Measurements from ENCODE around the gene RXFP2.

Gene RXFP2

DNA sequence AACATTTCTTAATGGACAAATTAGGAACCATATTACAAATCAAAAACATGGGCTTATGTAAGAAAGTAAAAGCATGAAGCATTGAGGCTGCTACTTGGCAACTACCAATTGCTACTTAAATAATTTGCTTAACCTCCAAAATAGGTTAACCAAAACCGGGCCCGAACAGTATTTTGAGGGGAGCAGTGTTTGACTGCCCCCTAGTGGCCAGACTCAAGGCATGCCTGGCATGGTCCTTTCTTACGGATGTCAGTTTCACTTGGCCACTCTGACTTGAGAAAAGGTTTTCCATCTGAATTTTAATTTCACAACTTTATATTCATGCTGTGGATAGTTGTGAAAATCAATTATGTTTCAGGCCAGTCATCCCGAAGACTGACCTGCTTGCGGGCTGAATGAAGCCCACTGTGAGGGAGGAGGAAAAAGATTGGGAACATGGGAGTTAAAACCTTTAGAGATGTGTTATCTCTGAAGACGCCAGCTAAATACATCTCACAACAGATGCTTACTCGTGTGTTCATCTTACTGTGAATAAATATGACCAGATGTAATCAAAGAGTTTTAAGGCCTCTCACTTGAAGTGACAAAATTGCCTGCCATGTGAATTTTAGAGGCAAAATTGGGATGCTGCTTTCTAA is 2.9 kb downstream of the RXFP2 start:
- no peaks in the 10 kb centered on the region for H3K27me3 ChIP-seq
- peaks cover 0 to 4% of the 10 kb centered on the region in 2 experiments for H3K4me1 ChIP-seq (ENCODE audit: control insufficient read depth in 1 of 2, insufficient read depth in 1 of 2, low read depth in 1 of 2, low read length in 1 of 2)
- TF ChIP-seq, protein P1, sequence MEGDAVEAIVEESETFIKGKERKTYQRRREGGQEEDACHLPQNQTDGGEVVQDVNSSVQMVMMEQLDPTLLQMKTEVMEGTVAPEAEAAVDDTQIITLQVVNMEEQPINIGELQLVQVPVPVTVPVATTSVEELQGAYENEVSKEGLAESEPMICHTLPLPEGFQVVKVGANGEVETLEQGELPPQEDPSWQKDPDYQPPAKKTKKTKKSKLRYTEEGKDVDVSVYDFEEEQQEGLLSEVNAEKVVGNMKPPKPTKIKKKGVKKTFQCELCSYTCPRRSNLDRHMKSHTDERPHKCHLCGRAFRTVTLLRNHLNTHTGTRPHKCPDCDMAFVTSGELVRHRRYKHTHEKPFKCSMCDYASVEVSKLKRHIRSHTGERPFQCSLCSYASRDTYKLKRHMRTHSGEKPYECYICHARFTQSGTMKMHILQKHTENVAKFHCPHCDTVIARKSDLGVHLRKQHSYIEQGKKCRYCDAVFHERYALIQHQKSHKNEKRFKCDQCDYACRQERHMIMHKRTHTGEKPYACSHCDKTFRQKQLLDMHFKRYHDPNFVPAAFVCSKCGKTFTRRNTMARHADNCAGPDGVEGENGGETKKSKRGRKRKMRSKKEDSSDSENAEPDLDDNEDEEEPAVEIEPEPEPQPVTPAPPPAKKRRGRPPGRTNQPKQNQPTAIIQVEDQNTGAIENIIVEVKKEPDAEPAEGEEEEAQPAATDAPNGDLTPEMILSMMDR (IDR thresholded peaks at IDR 0.05): peak; percentile 83
- no peaks in the 10 kb centered on the region for H3K9me3 ChIP-seq
- no peak overlapping the region for H3K27ac ChIP-seq
- H3K36me3 ChIP-seq: no peaks in the 10 kb centered on the region
- H3K4me3 ChIP-seq (ENCODE audit: low read depth in 1 of 2, low read length in 1 of 2): no peak overlapping the region

DNA sequence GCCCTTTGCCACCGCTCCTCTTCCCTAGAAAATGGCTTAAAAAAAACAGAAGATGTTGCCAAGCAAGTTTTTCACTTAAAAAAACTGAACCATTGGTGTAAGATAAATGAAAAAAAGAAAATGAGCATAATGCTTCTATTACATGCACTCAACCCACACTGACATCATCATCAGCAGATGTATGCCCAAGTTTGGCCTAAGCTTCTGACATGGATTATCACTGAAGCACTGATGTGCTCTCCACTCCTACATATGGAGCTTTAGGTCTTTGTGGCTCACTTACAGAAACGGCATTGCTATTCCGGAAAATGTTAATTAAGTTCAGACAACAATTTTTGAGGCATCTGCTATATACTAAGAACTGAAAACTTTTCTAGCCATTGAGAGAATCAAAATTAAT is 8.0 kb downstream of the RXFP2 start:
- TF ChIP-seq, protein P1 (IDR thresholded peaks at IDR 0.05): no peak
- Histone ChIP-seq H3K4me1 (ENCODE audit: control insufficient read depth in 1 of 2, insufficient read depth in 1 of 2, low read depth in 1 of 2, low read length in 1 of 2) (peaks cover 0 to 1% of the 10 kb centered on the region in 2 experiments), H3K4me3 (ENCODE audit: low read depth in 1 of 2, low read length in 1 of 2) (no peak overlapping the region), H3K9me3 (no peaks in the 10 kb centered on the region), H3K27ac (no peak overlapping the region), H3K36me3 (no peaks in the 10 kb centered on the region), H3K27me3 (no peaks in the 10 kb centered on the region)

DNA sequence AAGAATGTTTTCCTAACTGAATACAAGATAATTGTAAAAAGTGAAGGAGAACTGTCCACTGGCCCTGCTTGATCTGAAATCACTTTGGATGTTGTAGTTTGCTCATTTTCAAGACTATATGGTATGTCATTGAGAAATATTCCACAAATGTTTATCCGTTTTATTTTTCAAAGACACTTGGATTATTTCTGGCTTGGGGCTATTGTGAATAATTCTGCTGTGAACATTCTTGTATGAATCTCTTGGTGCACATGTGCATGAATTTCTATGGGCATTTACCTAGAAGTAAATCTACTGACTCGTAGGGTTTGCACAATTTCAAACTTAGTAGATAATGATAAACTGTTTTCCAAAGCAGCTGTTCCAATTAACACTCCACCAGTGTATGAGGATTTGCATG is 8.6 kb downstream of the RXFP2 start:
- Histone ChIP-seq H3K4me3 (ENCODE audit: low read depth in 1 of 2, low read length in 1 of 2) (no peak overlapping the region), H3K36me3 (no peaks in the 10 kb centered on the region), H3K27ac (no peak overlapping the region), H3K27me3 (no peaks in the 10 kb centered on the region), H3K9me3 (no peaks in the 10 kb centered on the region), H3K4me1 (ENCODE audit: control insufficient read depth in 1 of 2, insufficient read depth in 1 of 2, low read depth in 1 of 2, low read length in 1 of 2) (no peaks in the 10 kb centered on the region)
- TF ChIP-seq, protein P1 (IDR thresholded peaks at IDR 0.05): no peak

DNA sequence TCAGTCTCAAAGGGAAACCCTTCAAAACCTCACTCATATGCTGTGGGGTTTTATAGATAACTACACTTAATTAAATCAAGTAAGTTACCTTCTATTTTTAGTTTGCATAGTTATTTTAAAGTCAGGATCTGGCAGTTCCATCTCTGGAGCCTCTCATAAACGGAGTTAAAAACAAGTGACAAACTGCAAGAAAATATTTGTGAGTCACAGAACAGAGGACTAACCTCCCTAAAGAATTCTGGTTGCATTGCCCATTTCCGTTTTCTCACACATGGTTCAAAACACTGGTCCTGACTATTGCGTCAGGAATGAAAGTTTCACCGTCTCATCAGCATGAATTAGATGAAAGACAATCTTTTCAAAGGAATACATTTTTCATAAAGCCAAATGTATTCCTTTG is 10.6 kb downstream of the RXFP2 start:
- Histone ChIP-seq H3K4me3 (ENCODE audit: low read depth in 1 of 2, low read length in 1 of 2) (no peak overlapping the region), H3K27ac (no peak overlapping the region), H3K4me1 (ENCODE audit: control insufficient read depth in 1 of 2, insufficient read depth in 1 of 2, low read depth in 1 of 2, low read length in 1 of 2) (no peaks in the 10 kb centered on the region), H3K9me3 (no peaks in the 10 kb centered on the region), H3K27me3 (no peaks in the 10 kb centered on the region), H3K36me3 (no peaks in the 10 kb centered on the region)
- TF ChIP-seq, protein P1 (IDR thresholded peaks at IDR 0.05): no peak

DNA sequence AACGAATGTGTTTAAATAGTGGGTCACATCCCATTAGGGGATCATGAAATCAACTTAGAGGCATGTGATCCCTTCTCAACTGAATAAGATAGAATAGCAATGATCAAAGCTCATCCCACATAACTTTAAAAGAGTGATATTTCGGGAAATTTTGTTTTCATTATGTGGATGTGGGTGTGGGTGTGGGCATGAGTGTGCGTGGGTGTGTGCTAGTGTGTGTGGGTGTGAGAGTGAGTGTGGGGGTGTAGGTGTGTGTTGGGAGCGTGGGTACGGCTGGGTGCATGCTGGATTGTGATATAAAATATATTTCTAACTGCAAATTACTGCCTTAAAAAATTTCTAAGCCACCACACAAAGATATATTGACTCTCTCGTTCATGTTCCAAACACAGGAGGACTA is 15.9 kb downstream of the RXFP2 start:
- Histone ChIP-seq H3K27ac (no peak overlapping the region), H3K4me3 (ENCODE audit: low read depth in 1 of 2, low read length in 1 of 2) (no peak overlapping the region), H3K4me1 (ENCODE audit: control insufficient read depth in 1 of 2, insufficient read depth in 1 of 2, low read depth in 1 of 2, low read length in 1 of 2) (no peaks in the 10 kb centered on the region), H3K36me3 (no peaks in the 10 kb centered on the region), H3K9me3 (no peaks in the 10 kb centered on the region), H3K27me3 (no peaks in the 10 kb centered on the region)
- TF ChIP-seq, protein P1 (IDR thresholded peaks at IDR 0.05): no peak
